Left lung (tissue), 10 donors: ENCODE data around the gene OPRL1. TPM values are rescaled to one million over a fixed set of nuclear protein-coding genes. Genes with fewer than 3 reads are reported as not detected.

Experiments used
- ATAC-seq: fragments of 200-7000 bp; cut with Tn5 transposase; one replicate; pipeline ENCODE4 v1.9.1; 2020; ENCODE audit warnings: moderate library complexity
- DNase-seq, 4 donors: peaks; one replicate each; pipeline ENCODE4 v3.0.0-alpha.2; 2013 to 2020
- H3K27ac ChIP-seq, 2 donors: fragments of 200-600 bp; sonication (generic) in 1 of 2; one replicate each; pipeline versions ENCODE4 v1.5.0 to v1.8.0; 2020 to 2021
- H3K27me3 ChIP-seq, 2 donors: fragments of 200-600 bp; sonication (generic) in 1 of 2; one replicate each; pipeline versions ENCODE4 v1.5.0 to v1.8.0; 2020 to 2021
- H3K36me3 ChIP-seq, 2 donors: fragments of 200-600 bp; sonication (generic) in 1 of 2; one replicate each; pipeline versions ENCODE4 v1.5.0 to v1.8.0; 2020 to 2021
- H3K4me1 ChIP-seq, 2 donors: fragments of 200-600 bp; one replicate each; pipeline ENCODE4 v1.8.0; 2021
- H3K4me3 ChIP-seq, 2 donors: fragments of 200-600 bp; sonication (generic) in 1 of 2; one replicate each; pipeline versions ENCODE4 v1.5.0 to v1.8.0; 2020 to 2021; ENCODE audit warnings: mild to moderate bottlenecking in 1 of 2
- H3K9me3 ChIP-seq, 2 donors: fragments of 200-600 bp; sonication (generic) in 1 of 2; one replicate each; pipeline versions ENCODE4 v1.5.0 to v1.8.0; 2020 to 2021
- intact Hi-C, 2 donors: fragments of 100-400 bp; cut with DNase I; formaldehyde crosslinking; loops; one replicate each; pipeline versions ENCODE4 v1.11.2 to v1.14.2; 2022
- polyA plus RNA-seq, 6 donors: library from polyadenylated mRNA; unstranded; fragments of 120-200 nt; gene quantifications; one replicate each; pipeline ENCODE4 v1.2.1, GENCODE V29; 2013; ENCODE audit not compliant: insufficient read length in 6 of 6
- total RNA-seq, 2 donors: library from RNA; stranded (reverse); fragmentation: NEBNext Ultra II Directional; extraction: Animal tissue kit (Norgen Biotek cat#: 25700); gene quantifications; one replicate each; pipeline ENCODE4 v1.2.1, GENCODE V29; 2021
- TF ChIP-seq, protein P1 (sequence below), 2 donors: fragments of 200-600 bp; sonication (generic) in 1 of 2; IDR thresholded peaks; one replicate each; pipeline versions ENCODE4 v1.5.0 to v1.8.0; 2021; ENCODE audit warnings: antibody characterized with exemption in 2 of 2
- donor health status: DM: no; HTN: yes; CAD: no.
- donor health status: DM: no; HTN: no; CAD: no.

Gene OPRL1
- total and polyA plus RNA-seq, 8 donors, result 1.8 to 2.5 (median 2.2) TPM

GRCh38 chr20:64098471-64099013, 18.7 kb downstream of the OPRL1 start:
- TF ChIP-seq, protein P1, sequence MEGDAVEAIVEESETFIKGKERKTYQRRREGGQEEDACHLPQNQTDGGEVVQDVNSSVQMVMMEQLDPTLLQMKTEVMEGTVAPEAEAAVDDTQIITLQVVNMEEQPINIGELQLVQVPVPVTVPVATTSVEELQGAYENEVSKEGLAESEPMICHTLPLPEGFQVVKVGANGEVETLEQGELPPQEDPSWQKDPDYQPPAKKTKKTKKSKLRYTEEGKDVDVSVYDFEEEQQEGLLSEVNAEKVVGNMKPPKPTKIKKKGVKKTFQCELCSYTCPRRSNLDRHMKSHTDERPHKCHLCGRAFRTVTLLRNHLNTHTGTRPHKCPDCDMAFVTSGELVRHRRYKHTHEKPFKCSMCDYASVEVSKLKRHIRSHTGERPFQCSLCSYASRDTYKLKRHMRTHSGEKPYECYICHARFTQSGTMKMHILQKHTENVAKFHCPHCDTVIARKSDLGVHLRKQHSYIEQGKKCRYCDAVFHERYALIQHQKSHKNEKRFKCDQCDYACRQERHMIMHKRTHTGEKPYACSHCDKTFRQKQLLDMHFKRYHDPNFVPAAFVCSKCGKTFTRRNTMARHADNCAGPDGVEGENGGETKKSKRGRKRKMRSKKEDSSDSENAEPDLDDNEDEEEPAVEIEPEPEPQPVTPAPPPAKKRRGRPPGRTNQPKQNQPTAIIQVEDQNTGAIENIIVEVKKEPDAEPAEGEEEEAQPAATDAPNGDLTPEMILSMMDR (IDR thresholded peaks at IDR 0.05), result no peak
- H3K4me3 ChIP-seq, result no peak overlapping the region
- ATAC-seq (no peak), DNase-seq (peak in 1 of 4 donors; percentile 67)
- no peaks in the 10 kb centered on the region for H3K9me3 ChIP-seq
- H3K27ac ChIP-seq, result no peak overlapping the region
- H3K36me3 ChIP-seq, result peaks cover 0 to 23% of the 10 kb centered on the region in 2 donors
- peaks cover 26 to 45% of the 10 kb centered on the region in 2 donors for H3K27me3 ChIP-seq
- H3K4me1 ChIP-seq, result peaks cover 6 to 14% of the 10 kb centered on the region in 2 donors
- intact Hi-C loops, result no loop called here

- H3K27ac ChIP-seq, result no peak overlapping the region
- ATAC-seq, result no peak
- intact Hi-C loops, result no loop called here
- peaks cover 0 to 23% of the 10 kb centered on the region in 2 donors for H3K36me3 ChIP-seq
- DNase-seq, result peak in 1 of 4 donors; percentile 54
- H3K27me3 ChIP-seq, result peaks cover 26 to 52% of the 10 kb centered on the region in 2 donors
- TF ChIP-seq, protein P1 (IDR thresholded peaks at IDR 0.05), result no peak
- peaks cover 6 to 14% of the 10 kb centered on the region in 2 donors for H3K4me1 ChIP-seq
- H3K9me3 ChIP-seq, result no peaks in the 10 kb centered on the region
- no peak overlapping the region for H3K4me3 ChIP-seq
Measured at GRCh38 chr20:64099086-64099786, 19.4 kb downstream of the OPRL1 start.

GRCh38 chr20:64099880-64100565, 20.1 kb downstream of the OPRL1 start:
- H3K9me3 ChIP-seq, result no peaks in the 10 kb centered on the region
- H3K27me3 ChIP-seq, result peaks cover 26 to 56% of the 10 kb centered on the region in 2 donors
- H3K4me3 ChIP-seq, result no peak overlapping the region
- intact Hi-C loops, result no loop called here
- H3K4me1 ChIP-seq, result peaks cover 6 to 14% of the 10 kb centered on the region in 2 donors
- no peak overlapping the region for H3K27ac ChIP-seq
- DNase-seq (peak in 1 of 4 donors; percentile 34), ATAC-seq (no peak)
- H3K36me3 ChIP-seq, result peaks cover 0 to 23% of the 10 kb centered on the region in 2 donors
- TF ChIP-seq, protein P1 (IDR thresholded peaks at IDR 0.05), result no peak

DNA sequence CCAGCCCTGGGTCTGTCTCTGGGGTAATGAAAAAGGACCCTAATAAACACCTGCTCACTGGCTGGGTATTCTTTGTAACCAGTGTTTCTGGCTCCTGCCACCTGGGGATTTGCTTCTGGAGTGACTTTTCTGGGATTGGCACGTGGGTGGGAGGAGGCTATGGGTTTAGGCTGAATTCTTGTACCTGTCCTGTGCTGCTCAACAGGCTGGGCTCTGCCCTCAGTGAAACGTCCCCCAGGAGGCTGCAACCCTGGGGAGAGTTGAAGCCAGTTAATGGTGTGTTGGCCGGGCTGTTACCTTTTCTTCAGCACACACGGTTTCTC, 20.6 kb downstream of the OPRL1 start:
- Histone ChIP-seq H3K27ac (no peak overlapping the region), H3K4me3 (no peak overlapping the region), H3K36me3 (peaks cover 0 to 23% of the 10 kb centered on the region in 2 donors), H3K4me1 (peaks cover 6 to 14% of the 10 kb centered on the region in 2 donors), H3K9me3 (no peaks in the 10 kb centered on the region), H3K27me3 (peaks cover 26 to 55% of the 10 kb centered on the region in 2 donors)
- intact Hi-C loops, result no loop called here
- peak in 1 of 4 donors; percentile 11 for DNase-seq
- TF ChIP-seq, protein P1 (IDR thresholded peaks at IDR 0.05), result no peak
- ATAC-seq, result no peak
